WTC11 (cell line): ENCODE data around the gene WSCD2. TPM values are rescaled to one million over a fixed set of nuclear protein-coding genes. Genes with fewer than 3 reads are reported as not detected.

Source experiments
- ATAC-seq: fragments of 200-7000 bp; cut with Tn5 transposase; 2 replicates; pipeline ENCODE4 v1.10.0; 2021; ENCODE audit warnings: mild to moderate bottlenecking, moderate library complexity
- CTCF ChIA-PET: fragments of 300-600 bp; sonication (Branson Sonifier 250); formaldehyde crosslinking; loops from one replicate; lab custom pipeline; 2021; ENCODE audit warnings: antibody characterized with exemption; lab: Charles Lee
- POLR2A ChIA-PET: fragments of 350-600 bp; sonication (Branson Sonifier 250); formaldehyde crosslinking; loops from one replicate; lab custom pipeline; 2021; ENCODE audit warnings: antibody characterized with exemption; lab: Charles Lee
- DNase-seq: peaks from one replicate; pipeline ENCODE4 v3.0.0; 2021; ENCODE audit warnings: low spot score
- H3K27ac Mint-ChIP-seq: 2 replicates; pipeline ENCODE4 v1.8.0; 2021; ENCODE audit warnings: mixed read lengths
- H3K27me3 Mint-ChIP-seq: 2 replicates; pipeline ENCODE4 v1.8.0; 2021; ENCODE audit warnings: low read depth, mild to moderate bottlenecking, moderate library complexity, mixed read lengths
- H3K36me3 Mint-ChIP-seq: 2 replicates; pipeline ENCODE4 v1.8.0; 2021; ENCODE audit warnings: mixed read lengths
- H3K4me1 Mint-ChIP-seq: 2 replicates; pipeline ENCODE4 v1.8.0; 2022; ENCODE audit warnings: mixed read lengths
- H3K4me3 Mint-ChIP-seq: 2 replicates; pipeline ENCODE4 v1.8.0; 2021; ENCODE audit warnings: mild to moderate bottlenecking, moderate library complexity, mixed read lengths
- H3K9me3 Mint-ChIP-seq: 2 replicates; pipeline ENCODE4 v1.8.0; 2021; ENCODE audit warnings: mixed read lengths
- ATF6 ChIP-seq: sonication (generic); formaldehyde crosslinking; IDR thresholded peaks from 2 replicates; pipeline ENCODE4 v1.8.1; 2023; ENCODE audit warnings: mild to moderate bottlenecking, missing genetic modification reagents
- CBFB ChIP-seq: sonication (generic); formaldehyde crosslinking; IDR thresholded peaks from 2 replicates; pipeline ENCODE4 v1.8.1; 2022; ENCODE audit warnings: mild to moderate bottlenecking, low read depth, missing genetic modification reagents
- CREM ChIP-seq: sonication (generic); formaldehyde crosslinking; IDR thresholded peaks from 2 replicates; pipeline ENCODE4 v1.8.1; 2022; ENCODE audit warnings: mild to moderate bottlenecking, missing genetic modification reagents, moderate library complexity
- E2F4 ChIP-seq: sonication (generic); formaldehyde crosslinking; IDR thresholded peaks from 2 replicates; pipeline ENCODE4 v1.8.1; 2022; ENCODE audit warnings: low read depth, mild to moderate bottlenecking, moderate library complexity, missing genetic modification reagents, borderline replicate concordance
- EMX1 ChIP-seq: fragments of 250-450 bp; sonication (Bioruptor Pico); IDR thresholded peaks from 2 replicates; pipeline ENCODE4 v1.8.0; 2021; ENCODE audit warnings: mild to moderate bottlenecking
- HMGXB4 ChIP-seq: sonication (generic); formaldehyde crosslinking; IDR thresholded peaks from 2 replicates; pipeline ENCODE4 v1.8.1; 2023; ENCODE audit warnings: mild to moderate bottlenecking, moderate library complexity, missing genetic modification reagents
- IRF1 ChIP-seq: sonication (generic); formaldehyde crosslinking; IDR thresholded peaks from 2 replicates; pipeline ENCODE4 v1.8.0; 2023; ENCODE audit warnings: missing genetic modification reagents
- MLX ChIP-seq: sonication (generic); formaldehyde crosslinking; IDR thresholded peaks from 2 replicates; pipeline ENCODE4 v1.8.1; 2023; ENCODE audit warnings: mild to moderate bottlenecking, missing genetic modification reagents, moderate library complexity
- NFYB ChIP-seq: sonication (generic); formaldehyde crosslinking; conservative IDR thresholded peaks from 2 replicates; pipeline ENCODE4 v1.8.0; 2022; ENCODE audit warnings: low read depth, missing genetic modification reagents
- NR3C1 ChIP-seq: sonication (generic); formaldehyde crosslinking; conservative IDR thresholded peaks from 2 replicates; pipeline ENCODE4 v1.8.1; 2023; ENCODE audit warnings: low read depth, mild to moderate bottlenecking, missing genetic modification reagents
- PRDM15 ChIP-seq: sonication (generic); formaldehyde crosslinking; IDR thresholded peaks from 2 replicates; pipeline ENCODE4 v1.8.0; 2022; ENCODE audit warnings: missing genetic modification reagents
- PRRX2 ChIP-seq: fragments of 250-450 bp; sonication (Bioruptor Pico); IDR thresholded peaks from 2 replicates; pipeline ENCODE4 v1.8.0; 2021; ENCODE audit warnings: mild to moderate bottlenecking
- USF1 ChIP-seq: sonication (generic); formaldehyde crosslinking; IDR thresholded peaks from 2 replicates; pipeline ENCODE4 v1.8.0; 2022; ENCODE audit warnings: mild to moderate bottlenecking, missing genetic modification reagents
- ZMAT4 ChIP-seq: fragments of 250-450 bp; sonication (Bioruptor Pico); IDR thresholded peaks from 2 replicates; pipeline ENCODE4 v1.9.0; 2021; ENCODE audit warnings: mild to moderate bottlenecking
- ZNF121 ChIP-seq: sonication (generic); formaldehyde crosslinking; IDR thresholded peaks from 2 replicates; pipeline ENCODE4 v1.8.0; 2023; ENCODE audit warnings: missing genetic modification reagents
- ZNF512 ChIP-seq: sonication (generic); formaldehyde crosslinking; IDR thresholded peaks from 2 replicates; pipeline ENCODE4 v1.8.1; 2022; ENCODE audit warnings: missing genetic modification reagents, borderline replicate concordance
- total RNA-seq: library from RNA; stranded (reverse); gene quantifications from 3 replicates; pipeline ENCODE4 v1.2.3, GENCODE V29; 2021

The WSCD2 gene
- total RNA-seq, 1 experiment from 2014 or later = 1.1 TPM

GRCh38 chr12:108102363-108102762 is 26.7 kb upstream of the WSCD2 start:
- no peak for DNase-seq
- no peak overlapping the region for H3K4me3 Mint-ChIP-seq
- no peaks in the 10 kb centered on the region for H3K36me3 Mint-ChIP-seq
- H3K9me3 Mint-ChIP-seq = no peaks in the 10 kb centered on the region
- H3K4me1 Mint-ChIP-seq = peaks cover 17% of the 10 kb centered on the region
- ChIA-PET POLR2A (no interaction called here), CTCF (interaction anchor here (1.9 kb wide), 1 partner anchor 10 kb away, joined by 8 read pairs; no protein-coding TSS in a partner anchor)
- no peaks in the 10 kb centered on the region for H3K27me3 Mint-ChIP-seq
- H3K27ac Mint-ChIP-seq = no peak overlapping the region
- ATAC-seq = no peak
- TF ChIP-seq PRDM15 (CRISPR knock-in tag) = no peak
- TF ChIP-seq, all 79 proteins: peak for 0

GRCh38 chr12:108103087-108103486 is 26.0 kb upstream of the WSCD2 start:
- POLR2A ChIA-PET = no interaction called here
- H3K9me3 Mint-ChIP-seq = no peaks in the 10 kb centered on the region
- TF ChIP-seq CBFB (CRISPR knock-in tag) (no peak), NFYB (no peak), CREM (CRISPR knock-in tag) (no peak), ATF6 (CRISPR knock-in tag) (no peak), USF1 (CRISPR knock-in tag) (no peak), PRDM15 (CRISPR knock-in tag) (no peak), E2F4 (CRISPR knock-in tag) (no peak), MLX (CRISPR knock-in tag) (no peak), NR3C1 (CRISPR knock-in tag) (no peak), ZNF121 (CRISPR knock-in tag) (no peak), ZNF512 (CRISPR knock-in tag) (no peak), PRRX2 (no peak), IRF1 (CRISPR knock-in tag) (no peak), EMX1 (CRISPR knock-in tag) (no peak), HMGXB4 (CRISPR knock-in tag) (no peak), ZMAT4 (CRISPR knock-in tag) (no peak)

More at GRCh38 chr12:108103087-108103486, 26.0 kb upstream of the WSCD2 start:
- Mint-ChIP-seq H3K4me1 (peaks cover 20% of the 10 kb centered on the region), H3K27ac (no peak overlapping the region), H3K36me3 (no peaks in the 10 kb centered on the region), H3K4me3 (no peak overlapping the region), H3K27me3 (no peaks in the 10 kb centered on the region)
- no peak for ATAC-seq
- DNase-seq = no peak
- CTCF ChIA-PET = interaction anchor here (1.9 kb wide), 1 partner anchor 10 kb away, joined by 8 read pairs; no protein-coding TSS in a partner anchor
